Measurements from ENCODE around the gene MED17.
"Not testable (repeated sequence)": the region's sequence is repeated elsewhere in the genome, so short reads cannot be mapped to it uniquely, and the experiment has no call there.

The MED17 gene

DNA sequence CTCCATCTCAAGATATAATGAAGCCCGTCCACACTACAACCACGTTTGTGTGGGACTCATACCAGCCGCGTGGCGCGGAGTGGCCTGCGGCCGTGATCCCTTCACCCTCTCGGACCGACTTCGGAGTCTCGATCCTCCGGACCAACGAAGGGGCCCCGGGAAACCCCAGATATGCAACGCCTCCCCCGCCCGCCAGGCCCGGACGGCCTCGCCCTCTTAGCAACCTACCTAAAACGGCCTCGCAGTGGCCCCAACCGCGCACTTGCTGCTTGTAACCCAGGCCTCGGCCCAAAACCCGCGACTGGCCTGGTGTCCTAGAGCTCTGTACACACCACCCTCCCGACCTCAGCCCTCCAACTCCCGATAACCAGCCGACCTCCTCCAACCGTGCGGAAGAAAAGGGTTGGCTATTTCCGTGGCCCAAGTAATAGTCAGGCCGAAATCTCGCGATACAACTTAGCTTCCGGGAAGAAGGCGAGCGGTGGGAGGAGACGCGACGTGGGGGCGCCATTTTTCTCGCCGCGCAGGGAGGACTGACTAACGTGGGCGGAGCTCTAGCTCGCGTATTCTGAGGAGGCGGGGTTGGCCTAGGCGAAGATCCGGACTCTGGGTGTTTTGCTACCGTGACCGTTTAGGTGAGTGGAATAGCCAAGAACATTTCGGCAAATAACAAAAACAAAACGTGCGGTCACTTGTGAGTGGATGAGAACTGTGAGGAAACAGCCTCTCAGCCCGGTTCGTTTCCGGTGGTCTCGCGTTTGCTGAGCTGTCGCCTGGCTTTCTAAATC, 42.8 kb upstream of the MED17 start, which contains the start of the genes C11orf54 and TAF1D:
TSS of gene C11orf54 (plus strand) at position 579 of the 788 bp plus-strand sequence. CDS start 5,722 bp downstream, outside the sequence.
TSS of gene TAF1D (minus strand) at position 402 of the 788 bp plus-strand sequence. CDS start 2,191 bp downstream, outside the sequence.
- Histone ChIP-seq H3K27me3 (ENCODE audit: insufficient read depth, poor library complexity, severe bottlenecking) (no peaks in the 10 kb centered on the region), H3K27ac (ENCODE audit: poor library complexity, severe bottlenecking) (peak within 1 kb of the TSS; percentile 87), H3K36me3 (ENCODE audit: low read depth) (peaks cover 44% of the 10 kb centered on the region), H3K4me1 (ENCODE audit: insufficient read depth, poor library complexity, severe bottlenecking) (peaks cover 30% of the 10 kb centered on the region), H3K4me3 (ENCODE audit: severe bottlenecking) (peak within 1 kb of the TSS; percentile 82), H3K9me3 (ENCODE audit: severe bottlenecking) (no peaks in the 10 kb centered on the region)
- ATAC-seq (ENCODE audit: low read depth) (peak; percentile 80), DNase-seq (ENCODE audit: low spot score) (peak; percentile 96)
- TF ChIP-seq, protein P1, sequence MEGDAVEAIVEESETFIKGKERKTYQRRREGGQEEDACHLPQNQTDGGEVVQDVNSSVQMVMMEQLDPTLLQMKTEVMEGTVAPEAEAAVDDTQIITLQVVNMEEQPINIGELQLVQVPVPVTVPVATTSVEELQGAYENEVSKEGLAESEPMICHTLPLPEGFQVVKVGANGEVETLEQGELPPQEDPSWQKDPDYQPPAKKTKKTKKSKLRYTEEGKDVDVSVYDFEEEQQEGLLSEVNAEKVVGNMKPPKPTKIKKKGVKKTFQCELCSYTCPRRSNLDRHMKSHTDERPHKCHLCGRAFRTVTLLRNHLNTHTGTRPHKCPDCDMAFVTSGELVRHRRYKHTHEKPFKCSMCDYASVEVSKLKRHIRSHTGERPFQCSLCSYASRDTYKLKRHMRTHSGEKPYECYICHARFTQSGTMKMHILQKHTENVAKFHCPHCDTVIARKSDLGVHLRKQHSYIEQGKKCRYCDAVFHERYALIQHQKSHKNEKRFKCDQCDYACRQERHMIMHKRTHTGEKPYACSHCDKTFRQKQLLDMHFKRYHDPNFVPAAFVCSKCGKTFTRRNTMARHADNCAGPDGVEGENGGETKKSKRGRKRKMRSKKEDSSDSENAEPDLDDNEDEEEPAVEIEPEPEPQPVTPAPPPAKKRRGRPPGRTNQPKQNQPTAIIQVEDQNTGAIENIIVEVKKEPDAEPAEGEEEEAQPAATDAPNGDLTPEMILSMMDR (IDR thresholded peaks at IDR 0.05; ENCODE audit: poor library complexity, severe bottlenecking): no peak

- peak; percentile 18 for ATAC-seq (ENCODE audit: low read depth)
- H3K4me3 ChIP-seq (ENCODE audit: severe bottlenecking): peak overlapping the region; percentile 82
- H3K27ac ChIP-seq (ENCODE audit: poor library complexity, severe bottlenecking): peak overlapping the region; percentile 87
- TF ChIP-seq, protein P1 (IDR thresholded peaks at IDR 0.05; ENCODE audit: poor library complexity, severe bottlenecking): no peak
- peaks cover 24% of the 10 kb centered on the region for H3K4me1 ChIP-seq (ENCODE audit: insufficient read depth, poor library complexity, severe bottlenecking)
- no peak for DNase-seq (ENCODE audit: low spot score)
- H3K36me3 ChIP-seq (ENCODE audit: low read depth): peaks cover 38% of the 10 kb centered on the region
- no peaks in the 10 kb centered on the region for H3K9me3 ChIP-seq (ENCODE audit: severe bottlenecking)
- H3K27me3 ChIP-seq (ENCODE audit: insufficient read depth, poor library complexity, severe bottlenecking): no peaks in the 10 kb centered on the region
Measured at GRCh38 chr11:93741882-93742226, 42.2 kb upstream of the MED17 start.

DNA sequence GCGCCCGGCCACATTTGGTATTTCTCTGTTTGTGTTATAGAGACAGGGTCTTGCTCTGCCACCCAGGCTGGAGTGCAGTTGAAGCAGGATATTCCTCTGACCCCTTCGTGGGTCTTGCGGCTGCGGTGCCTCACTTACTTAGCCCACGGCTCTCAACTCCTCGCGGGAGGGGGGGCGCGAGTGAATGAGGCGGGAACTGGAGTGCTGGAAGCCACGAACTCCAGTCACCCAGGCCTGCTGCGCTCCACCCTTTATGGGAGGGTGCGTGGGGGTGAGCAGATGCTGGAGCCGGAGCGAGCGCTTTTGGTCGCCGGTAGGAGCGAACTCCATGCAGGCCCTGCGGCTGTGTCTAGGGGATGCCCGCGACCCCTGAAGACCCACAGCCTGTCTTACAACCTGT, 40.8 kb upstream of the MED17 start:
- Histone ChIP-seq H3K27ac (ENCODE audit: poor library complexity, severe bottlenecking) (no peak overlapping the region), H3K36me3 (ENCODE audit: low read depth) (peaks cover 24% of the 10 kb centered on the region), H3K4me1 (ENCODE audit: insufficient read depth, poor library complexity, severe bottlenecking) (peaks cover 12% of the 10 kb centered on the region), H3K27me3 (ENCODE audit: insufficient read depth, poor library complexity, severe bottlenecking) (no peaks in the 10 kb centered on the region), H3K4me3 (ENCODE audit: severe bottlenecking) (no peak overlapping the region), H3K9me3 (ENCODE audit: severe bottlenecking) (no peaks in the 10 kb centered on the region)
- TF ChIP-seq, protein P1 (IDR thresholded peaks at IDR 0.05; ENCODE audit: poor library complexity, severe bottlenecking): no peak
- no peak for DNase-seq (ENCODE audit: low spot score)
- no peak for ATAC-seq (ENCODE audit: low read depth)

DNA sequence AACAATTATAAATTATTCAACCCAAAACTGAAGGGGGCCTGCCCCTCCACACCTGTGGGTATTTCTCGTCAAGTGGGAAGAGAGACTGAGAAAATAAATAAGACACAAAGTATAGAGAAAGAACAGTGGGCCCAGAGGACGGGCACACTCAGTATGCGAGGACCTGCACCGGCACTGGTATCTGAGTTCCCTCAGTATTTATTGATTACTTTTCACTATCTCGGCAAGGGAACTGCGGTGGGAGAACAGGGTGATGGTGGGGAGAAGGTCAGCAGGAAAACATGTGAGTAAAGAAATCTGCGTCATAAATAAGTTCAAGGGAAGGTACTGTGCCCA, 39.4 kb upstream of the MED17 start:
- Histone ChIP-seq H3K4me1 (ENCODE audit: insufficient read depth, poor library complexity, severe bottlenecking) (peaks cover under 1% of the 10 kb centered on the region), H3K27me3 (ENCODE audit: insufficient read depth, poor library complexity, severe bottlenecking) (no peaks in the 10 kb centered on the region), H3K4me3 (ENCODE audit: severe bottlenecking) (no peak overlapping the region), H3K27ac (ENCODE audit: poor library complexity, severe bottlenecking) (no peak overlapping the region), H3K9me3 (ENCODE audit: severe bottlenecking) (no peaks in the 10 kb centered on the region), H3K36me3 (ENCODE audit: low read depth) (peaks cover 11% of the 10 kb centered on the region)
- ATAC-seq (ENCODE audit: low read depth): no peak
- no peak for DNase-seq (ENCODE audit: low spot score)
- TF ChIP-seq, protein P1 (IDR thresholded peaks at IDR 0.05; ENCODE audit: poor library complexity, severe bottlenecking): no peak

- not testable (repeated sequence) for H3K4me1 ChIP-seq (ENCODE audit: insufficient read depth, poor library complexity, severe bottlenecking); H3K4me3 ChIP-seq (ENCODE audit: severe bottlenecking); H3K36me3 ChIP-seq (ENCODE audit: low read depth); DNase-seq (ENCODE audit: low spot score); H3K27me3 ChIP-seq (ENCODE audit: insufficient read depth, poor library complexity, severe bottlenecking); ATAC-seq (ENCODE audit: low read depth); H3K9me3 ChIP-seq (ENCODE audit: severe bottlenecking); H3K27ac ChIP-seq (ENCODE audit: poor library complexity, severe bottlenecking)
Measured at GRCh38 chr11:93745005-93745755, 38.9 kb upstream of the MED17 start.

Data from RWPE2 (cell line).